Measurements from ENCODE around the gene IRF2.

The IRF2 gene

DNA sequence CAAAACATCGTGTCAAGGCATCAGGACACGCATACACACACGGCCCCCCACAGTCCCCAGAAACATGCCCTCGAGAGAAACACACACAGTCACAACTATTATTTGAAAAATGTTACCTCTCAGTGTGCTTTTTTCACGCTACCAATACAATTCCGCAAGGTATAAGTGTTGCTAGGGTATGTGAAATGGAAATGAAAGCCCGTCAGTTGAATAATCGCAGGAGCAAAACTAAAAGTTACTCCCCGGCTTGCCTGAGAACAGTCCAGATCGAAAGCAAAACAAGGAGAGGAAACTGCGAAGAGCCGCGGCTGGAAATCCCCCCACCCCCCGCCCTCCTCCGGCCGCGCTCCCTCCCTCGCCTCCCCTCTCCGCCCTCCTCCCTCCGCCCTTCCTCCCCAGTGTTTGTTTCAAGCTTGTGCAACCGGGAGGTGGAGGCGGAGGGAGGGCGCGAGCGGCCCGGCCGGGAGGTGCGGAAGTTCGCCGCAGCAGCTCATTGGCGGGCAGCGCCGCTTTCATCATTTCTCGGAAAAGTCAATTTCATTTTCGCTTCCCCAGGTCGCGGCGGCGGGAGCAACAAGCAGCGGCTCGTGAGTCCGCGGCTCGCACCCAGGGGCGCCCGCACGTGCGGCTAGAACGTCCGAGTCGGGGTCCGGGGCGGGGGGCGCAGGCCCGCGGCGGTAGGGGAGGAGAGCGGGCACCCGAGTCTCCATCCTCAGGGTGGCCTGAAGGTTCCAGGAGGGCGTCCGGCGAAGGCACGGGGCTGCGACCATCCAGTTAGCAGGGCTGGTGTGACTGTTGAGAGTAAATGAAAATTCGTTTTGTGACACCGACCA is at the start of gene IRF2:
Gene IRF2 (minus strand): TSS at position 288 of the 833 bp plus-strand sequence. CDS start 45,486 bp downstream, outside the sequence.
- peak within 1 kb of the TSS; percentile 100 for H3K4me3 ChIP-seq
- H3K27ac ChIP-seq: peak within 1 kb of the TSS; percentile 99 to 100
- peak; percentile 98 for DNase-seq (ENCODE audit: low spot score)
- TF ChIP-seq, protein P1, sequence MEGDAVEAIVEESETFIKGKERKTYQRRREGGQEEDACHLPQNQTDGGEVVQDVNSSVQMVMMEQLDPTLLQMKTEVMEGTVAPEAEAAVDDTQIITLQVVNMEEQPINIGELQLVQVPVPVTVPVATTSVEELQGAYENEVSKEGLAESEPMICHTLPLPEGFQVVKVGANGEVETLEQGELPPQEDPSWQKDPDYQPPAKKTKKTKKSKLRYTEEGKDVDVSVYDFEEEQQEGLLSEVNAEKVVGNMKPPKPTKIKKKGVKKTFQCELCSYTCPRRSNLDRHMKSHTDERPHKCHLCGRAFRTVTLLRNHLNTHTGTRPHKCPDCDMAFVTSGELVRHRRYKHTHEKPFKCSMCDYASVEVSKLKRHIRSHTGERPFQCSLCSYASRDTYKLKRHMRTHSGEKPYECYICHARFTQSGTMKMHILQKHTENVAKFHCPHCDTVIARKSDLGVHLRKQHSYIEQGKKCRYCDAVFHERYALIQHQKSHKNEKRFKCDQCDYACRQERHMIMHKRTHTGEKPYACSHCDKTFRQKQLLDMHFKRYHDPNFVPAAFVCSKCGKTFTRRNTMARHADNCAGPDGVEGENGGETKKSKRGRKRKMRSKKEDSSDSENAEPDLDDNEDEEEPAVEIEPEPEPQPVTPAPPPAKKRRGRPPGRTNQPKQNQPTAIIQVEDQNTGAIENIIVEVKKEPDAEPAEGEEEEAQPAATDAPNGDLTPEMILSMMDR (IDR thresholded peaks at IDR 0.05): no peak

DNA sequence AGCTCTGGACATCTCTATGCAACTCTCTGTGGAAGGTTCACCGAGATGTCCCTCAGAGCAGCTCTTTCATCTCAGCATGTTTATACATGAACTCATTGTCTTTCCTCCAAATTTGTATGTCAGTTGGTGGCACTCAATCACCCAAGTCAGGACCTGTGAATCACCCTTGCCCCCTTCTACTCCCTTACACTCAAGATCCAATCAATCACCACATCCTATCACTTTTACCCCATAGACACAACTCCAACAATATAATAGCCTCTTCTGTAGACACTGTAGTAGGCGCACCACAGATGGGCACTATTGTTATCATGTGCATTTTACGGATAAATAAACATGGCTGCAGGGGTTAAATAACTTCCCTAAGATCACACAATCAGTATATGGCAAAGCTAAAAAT is 41.3 kb upstream of the IRF2 start:
- no peak for DNase-seq (ENCODE audit: low spot score)
- Histone ChIP-seq H3K4me3 (no peak overlapping the region), H3K27ac (no peak overlapping the region)
- TF ChIP-seq, protein P1 (IDR thresholded peaks at IDR 0.05): no peak

DNA sequence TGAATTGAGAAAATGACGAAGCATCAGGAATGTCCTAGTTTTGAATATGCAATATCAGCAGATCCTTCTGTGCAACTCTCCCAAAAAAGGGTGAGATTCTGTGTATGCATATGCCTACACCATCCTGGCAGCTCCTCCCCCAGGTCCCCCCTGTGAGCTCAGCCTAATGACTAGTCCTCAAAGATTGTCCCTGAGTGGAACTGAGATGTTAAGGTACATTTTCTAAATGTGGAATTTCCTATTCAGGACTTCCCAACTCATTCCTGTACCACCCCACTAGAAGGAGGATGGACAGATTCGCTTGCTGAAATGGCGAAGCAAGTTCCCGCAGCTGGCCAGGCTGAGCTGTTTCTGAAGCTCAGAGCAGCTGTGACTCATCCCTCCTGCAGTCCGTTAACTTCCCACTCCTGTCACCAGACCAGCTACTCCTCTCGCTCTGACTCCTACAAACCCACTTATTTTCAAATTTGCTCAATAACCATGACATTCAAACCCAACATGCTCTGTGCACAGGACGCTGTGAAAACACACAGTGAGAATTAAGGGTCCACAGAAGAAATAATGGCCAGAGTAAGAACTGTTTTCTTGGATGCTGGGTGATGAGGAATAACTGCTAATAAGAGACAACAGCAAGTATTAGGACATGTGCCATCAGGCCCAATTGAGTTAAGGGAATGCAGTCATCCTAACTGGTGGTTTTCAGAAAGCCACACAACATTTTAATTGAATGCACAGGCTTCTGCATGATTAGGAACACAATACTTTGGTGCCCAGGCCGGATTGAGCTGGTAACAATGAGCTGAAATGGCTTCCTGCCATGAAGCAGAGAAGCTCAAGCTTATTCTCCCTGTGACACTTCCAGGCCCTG is 40.0 kb upstream of the IRF2 start:
- no peak for DNase-seq (ENCODE audit: low spot score)
- TF ChIP-seq, protein P1 (IDR thresholded peaks at IDR 0.05): no peak
- H3K27ac ChIP-seq: peak overlapping the region; percentile 30 to 70
- H3K4me3 ChIP-seq: peak overlapping the region; percentile 37

DNA sequence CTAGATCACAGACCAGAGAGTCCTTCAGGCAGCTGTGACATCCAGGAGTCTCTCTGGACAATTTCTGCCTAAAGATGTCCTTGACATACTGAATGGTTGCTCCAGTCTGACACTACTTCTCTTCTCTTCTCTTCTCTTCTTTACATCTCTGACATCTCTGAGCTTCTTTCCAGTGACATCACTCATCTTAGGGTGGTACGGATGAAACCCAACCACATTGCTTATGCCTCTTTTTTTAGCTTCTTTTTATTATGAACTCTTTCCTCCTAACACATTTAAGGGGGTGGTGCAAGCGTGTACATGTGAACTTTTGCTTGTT is 39.4 kb upstream of the IRF2 start:
- Histone ChIP-seq H3K27ac (peak overlapping the region in 1 of 2 donors; percentile 70), H3K4me3 (peak overlapping the region; percentile 37)
- no peak for DNase-seq (ENCODE audit: low spot score)
- TF ChIP-seq, protein P1 (IDR thresholded peaks at IDR 0.05): no peak

DNA sequence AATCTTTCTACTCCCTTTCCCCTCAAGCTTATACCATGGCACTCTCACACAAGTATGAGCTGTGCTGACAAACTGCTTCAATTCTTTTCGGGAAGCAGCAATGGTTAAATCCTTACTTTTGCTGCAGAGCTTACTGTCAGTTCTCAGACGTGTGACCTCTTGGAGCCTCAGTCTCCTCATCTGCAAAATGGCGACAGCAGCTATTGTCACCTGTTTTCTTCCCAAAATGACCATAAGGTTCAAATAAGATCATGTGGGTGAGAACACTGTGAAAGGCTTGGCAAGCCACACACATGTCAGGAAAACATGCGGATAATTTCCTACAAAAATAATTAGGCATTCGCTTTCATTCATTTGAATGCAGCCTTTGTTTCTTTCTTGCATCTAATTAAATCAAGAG is 36.8 kb upstream of the IRF2 start:
- H3K4me3 ChIP-seq: no peak overlapping the region
- DNase-seq (ENCODE audit: low spot score): no peak
- TF ChIP-seq, protein P1 (IDR thresholded peaks at IDR 0.05): no peak
- H3K27ac ChIP-seq: no peak overlapping the region

DNA sequence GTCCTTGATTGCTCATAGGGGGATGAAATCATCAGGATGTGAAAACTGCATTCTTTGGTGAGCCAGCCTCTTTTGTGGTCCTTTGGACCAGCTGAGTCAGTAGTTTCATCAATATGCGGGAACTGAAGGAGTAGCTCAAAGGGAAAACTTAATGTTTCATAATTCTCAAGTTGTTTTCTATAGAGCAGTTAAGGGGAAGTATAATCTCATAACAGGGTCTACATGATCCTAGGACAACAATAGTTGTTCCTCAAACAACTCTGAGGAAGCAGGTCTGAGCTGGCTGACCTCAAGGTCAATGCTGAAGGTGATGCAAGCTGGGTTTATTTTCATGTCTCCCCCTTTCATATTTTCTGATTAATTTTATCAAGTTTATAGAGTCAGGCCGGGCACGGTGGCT is 36.1 kb upstream of the IRF2 start:
- Histone ChIP-seq H3K4me3 (no peak overlapping the region), H3K27ac (no peak overlapping the region)
- TF ChIP-seq, protein P1 (IDR thresholded peaks at IDR 0.05): no peak
- no peak for DNase-seq (ENCODE audit: low spot score)

Measured in coronary artery (tissue), 2 donors.